H54 (cell line): ENCODE results near the gene BHLHE23.

Experiments used
- DNase-seq: peaks from one replicate; pipeline ENCODE4 v3.0.0; 2011; ENCODE audit warnings: low spot score, mixed read lengths; ENCODE audit not compliant: insufficient read length
- FAIRE-seq: peaks from 3 replicates; lab custom pipeline; 2011; peaks lifted over from hg19 to GRCh38; lab: Jason Lieb, UNC
- POLR2A ChIP-seq: IDR thresholded peaks from 2 replicates; pipeline ENCODE4 v1.6.1; 2011; ENCODE audit warnings: low read depth, mild to moderate bottlenecking, low read length

BHLHE23 gene

GRCh38 chr20:63024573-63025392 lies 18.0 kb upstream of the BHLHE23 start:
- DNase-seq (no peak), FAIRE-seq (no peak)
- no peak for TF ChIP-seq POLR2A

GRCh38 chr20:63023936-63024571 lies 17.3 kb upstream of the BHLHE23 start:
- DNase-seq (no peak), FAIRE-seq (no peak)
- no peak for TF ChIP-seq POLR2A

DNA sequence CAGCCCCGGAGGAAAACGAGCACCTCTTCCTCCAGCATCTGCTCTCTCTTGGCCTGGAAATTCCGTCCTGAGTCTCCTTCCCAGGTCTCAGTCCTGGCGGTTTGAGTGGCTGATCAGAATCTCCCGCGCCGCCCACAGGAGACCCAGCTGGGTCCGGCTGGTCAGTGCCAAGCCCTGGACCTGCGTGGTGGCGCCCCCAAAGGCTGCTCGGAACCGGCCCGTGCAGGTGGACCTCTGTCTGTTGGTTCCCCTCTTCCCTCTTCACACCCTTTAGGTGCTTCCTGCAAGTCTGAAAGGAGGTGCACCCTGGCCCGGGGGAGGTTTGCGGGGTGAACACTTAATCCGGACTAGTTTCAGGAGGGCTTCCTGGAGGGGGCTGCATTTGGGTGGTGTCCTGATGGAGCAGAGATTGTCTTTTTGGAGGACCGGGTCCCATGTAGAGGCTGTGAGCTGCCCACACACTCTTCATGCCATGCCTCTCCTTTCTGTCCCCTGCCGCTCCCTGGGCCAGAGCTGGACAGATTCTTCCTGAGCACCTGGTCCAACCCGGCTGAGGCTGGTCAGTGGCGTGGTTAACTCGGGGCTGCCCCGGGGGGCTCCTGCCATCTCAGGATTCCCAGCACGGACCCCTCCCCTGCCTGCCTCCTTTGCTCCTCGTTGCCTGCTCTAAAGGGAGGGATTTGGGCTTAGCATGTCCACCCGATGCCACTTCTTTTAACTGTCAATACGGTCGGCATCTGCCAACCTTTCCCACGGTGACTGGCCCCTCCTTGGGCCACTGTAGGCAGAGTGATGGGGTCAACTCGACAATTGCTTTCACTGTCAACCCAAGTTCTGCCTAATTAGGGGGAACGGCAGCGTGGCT lies 16.5 kb upstream of the BHLHE23 start:
- TF ChIP-seq POLR2A: no peak
- DNase-seq: no peak
- FAIRE-seq: no peak

- TF ChIP-seq POLR2A: no peak
- DNase-seq (no peak), FAIRE-seq (no peak)
These were observed 15.7 kb upstream of the BHLHE23 start for GRCh38 chr20:63022501-63022900.

DNA sequence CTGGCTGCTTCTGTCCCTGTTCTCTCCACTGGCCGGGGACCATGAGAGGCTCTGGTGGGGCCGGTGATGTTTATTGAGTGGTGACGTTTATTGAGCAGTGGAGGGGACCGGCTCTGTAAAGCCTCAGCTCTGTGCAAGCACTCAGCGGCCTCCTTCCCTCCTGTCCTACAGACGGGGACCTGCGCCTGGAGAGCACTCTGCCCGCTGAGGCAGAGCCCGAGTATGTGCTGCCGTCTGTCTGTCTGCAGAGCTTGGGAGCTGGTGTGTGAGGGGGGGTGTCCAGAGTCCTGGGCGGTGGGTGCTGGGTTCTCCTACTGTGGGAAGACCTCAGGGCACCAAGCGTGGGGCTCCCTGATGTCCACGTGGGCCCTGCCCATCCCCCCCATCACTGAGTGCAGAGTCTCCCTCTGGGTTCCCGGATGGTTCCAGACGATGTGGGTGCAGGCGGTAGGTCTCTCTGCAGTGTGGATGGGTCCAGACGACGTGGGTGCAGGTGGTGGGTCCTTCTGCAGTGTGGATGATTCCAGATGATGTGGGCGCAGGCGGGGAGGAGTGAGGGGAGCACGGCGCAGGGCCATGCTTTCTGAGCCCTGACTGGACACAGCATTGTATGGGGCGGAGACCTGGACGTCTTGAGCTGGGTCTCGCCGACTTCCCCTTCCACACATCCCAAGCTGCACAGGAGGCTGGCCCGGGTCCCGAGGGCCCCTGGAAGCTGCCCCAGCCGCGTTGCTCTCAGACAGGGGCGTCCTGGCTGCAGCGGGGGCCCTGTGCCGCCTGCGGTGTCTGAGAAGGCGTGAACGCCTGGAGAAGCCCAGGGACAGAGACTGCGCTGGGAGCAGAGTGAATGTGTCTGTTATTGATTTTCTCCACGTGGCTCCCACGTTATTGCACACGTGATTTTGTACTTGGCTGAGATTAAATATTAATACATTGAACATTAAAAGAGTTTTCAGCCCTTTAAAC lies 14.9 kb upstream of the BHLHE23 start:
- DNase-seq (no peak), FAIRE-seq (no peak)
- no peak for TF ChIP-seq POLR2A

- no peak for FAIRE-seq
- no peak for DNase-seq
- TF ChIP-seq POLR2A: no peak
These were observed 13.9 kb upstream of the BHLHE23 start for GRCh38 chr20:63020681-63021080.

DNA sequence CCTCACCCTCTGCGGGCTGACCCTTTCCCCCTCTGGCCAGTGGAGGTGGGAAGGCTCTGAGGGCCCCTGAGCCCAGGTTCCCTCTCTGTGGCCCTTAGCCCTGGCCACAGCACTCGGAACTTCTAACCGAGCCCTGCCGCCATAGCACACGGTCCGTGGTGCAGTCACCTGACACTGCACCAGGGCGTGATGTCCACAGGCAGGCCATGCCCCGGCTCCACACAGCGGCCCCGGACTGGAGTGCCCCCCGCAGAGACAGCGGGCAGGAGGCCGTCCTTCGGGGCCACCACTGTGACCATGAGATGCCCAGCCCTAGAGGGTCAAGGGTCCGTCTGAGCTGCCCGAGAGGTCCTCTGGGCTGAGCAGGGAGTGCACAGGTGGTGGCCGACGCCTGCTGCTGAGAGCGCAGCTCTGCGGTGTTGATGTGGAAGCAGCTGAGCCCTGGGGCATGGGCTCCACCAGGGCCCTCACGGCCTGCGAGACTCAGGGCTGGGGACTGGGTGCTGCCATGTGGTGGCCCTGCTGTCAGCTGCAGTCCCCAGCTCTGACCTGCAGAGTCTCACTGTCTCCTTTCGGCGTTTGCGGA lies 11.2 kb upstream of the BHLHE23 start:
- no peak for FAIRE-seq
- TF ChIP-seq POLR2A: no peak
- DNase-seq: no peak

DNA sequence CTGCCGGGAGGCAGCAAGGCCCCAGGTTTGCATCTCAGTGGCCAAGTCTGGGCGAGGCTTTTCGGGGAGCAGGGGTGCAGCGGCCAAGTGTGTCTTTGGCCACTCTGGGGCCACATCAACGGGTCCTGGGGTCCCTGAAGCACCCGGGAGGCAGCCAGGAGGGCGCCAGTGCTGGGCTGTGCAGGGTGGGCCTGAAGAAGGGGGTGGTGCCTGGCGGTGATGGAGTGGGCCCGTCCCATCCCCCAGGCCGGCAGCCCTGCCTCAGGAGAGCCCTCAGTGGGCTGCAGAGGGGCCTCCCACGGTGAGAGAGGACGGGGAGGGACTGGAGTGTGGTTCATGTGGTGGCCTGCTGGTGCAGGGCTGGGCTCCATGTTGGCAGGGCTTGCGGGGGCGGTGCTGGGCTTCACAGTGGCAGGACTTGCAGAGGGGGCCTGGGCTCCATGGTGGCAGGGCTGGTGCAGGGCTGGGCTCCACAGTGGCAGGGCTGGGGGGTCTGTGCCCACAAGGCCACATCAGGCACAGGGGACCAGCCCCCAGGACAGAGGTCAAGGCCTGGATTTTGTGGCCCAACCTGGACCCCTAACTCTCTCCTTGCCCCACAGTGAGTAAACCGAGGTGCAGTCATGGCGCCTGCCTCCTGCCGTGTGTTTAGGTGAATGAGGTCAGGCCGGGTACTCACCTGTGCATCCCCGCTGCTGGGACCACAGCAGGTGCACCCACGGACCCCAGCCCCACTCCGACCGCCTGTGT lies 10.5 kb upstream of the BHLHE23 start:
- FAIRE-seq (no peak), DNase-seq (no peak)

GRCh38 chr20:63016514-63017075 lies 9.8 kb upstream of the BHLHE23 start:
- no peak for TF ChIP-seq POLR2A
- DNase-seq (no peak), FAIRE-seq (no peak)

More for the DNA sequence above, 10.5 kb upstream of the BHLHE23 start:
- no peak for TF ChIP-seq POLR2A

- FAIRE-seq (no peak), DNase-seq (no peak)
- TF ChIP-seq POLR2A: no peak
These were observed 9.0 kb upstream of the BHLHE23 start for GRCh38 chr20:63015662-63016361.

DNA sequence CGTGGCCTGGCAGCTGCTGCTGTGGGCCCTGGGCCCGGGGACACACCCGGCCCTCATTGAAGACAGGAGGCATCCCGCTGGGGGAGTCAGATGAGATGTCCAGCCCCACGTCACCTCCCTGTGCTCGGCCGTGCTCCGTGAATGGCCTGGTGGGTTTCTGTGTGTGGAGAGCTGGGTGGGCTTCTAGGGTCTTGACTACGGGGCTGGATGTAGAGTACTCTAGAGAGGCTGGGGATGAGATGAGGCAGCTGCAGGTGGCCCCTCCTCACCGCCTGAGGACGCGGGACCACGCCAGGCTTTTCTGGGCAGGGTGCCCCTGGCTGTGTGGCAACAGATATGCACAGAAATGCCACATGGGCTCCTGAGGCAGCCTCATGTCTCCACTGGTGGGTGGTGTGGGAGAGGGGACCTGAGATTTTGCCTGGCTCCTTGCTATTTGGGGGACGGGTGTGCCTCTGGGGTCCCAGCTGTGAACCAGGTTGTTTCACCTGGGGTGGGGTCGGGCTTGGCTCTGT lies 8.4 kb upstream of the BHLHE23 start:
- FAIRE-seq: no peak

GRCh38 chr20:63014710-63015109 lies 7.9 kb upstream of the BHLHE23 start:
- no peak for FAIRE-seq
- no peak for TF ChIP-seq POLR2A

More for the DNA sequence above, 8.4 kb upstream of the BHLHE23 start:
- TF ChIP-seq POLR2A: no peak
- no peak for DNase-seq

More at GRCh38 chr20:63014710-63015109, 7.9 kb upstream of the BHLHE23 start:
- DNase-seq: no peak
